CD14-positive monocyte (primary cell): ENCODE measurements around the gene RANBP3. TPM values are rescaled to one million over a fixed set of nuclear protein-coding genes. Genes with fewer than 3 reads are reported as not detected.
A peak's percentile ranks its signal among the peaks of the same experiment; 100 is the strongest.
"Not testable (repeated sequence)": the region's sequence is repeated elsewhere in the genome, so short reads cannot be mapped to it uniquely, and the experiment has no call there.

ENCODE experiments used
- DNase-seq, 3 donors: peaks; one replicate each; pipeline ENCODE4 v3.0.0-alpha.2; 2011 to 2022
- H2AFZ ChIP-seq: 2 replicates; pipeline ENCODE4 v1.6.0; 2012; ENCODE audit warnings: mild to moderate bottlenecking, low read depth, low read length, inconsistent platforms; ENCODE audit not compliant: insufficient read depth, poor library complexity, severe bottlenecking
- H3K27ac ChIP-seq, 2 donors: 1 replicate in 1 of 2; 2 replicates in 1 of 2; pipeline ENCODE4 v1.5.1; 2012 to 2013; ENCODE audit warnings: low read length in 2 of 2, control low read depth in 1 of 2, inconsistent platforms in 1 of 2, low read depth in 1 of 2, mild to moderate bottlenecking in 1 of 2
- H3K27me3 ChIP-seq, 2 donors: one replicate each; pipeline versions ENCODE4 v1.6.0 to v1.6.1; 2011 to 2013; ENCODE audit warnings: low read length in 2 of 2; ENCODE audit not compliant: control insufficient read depth in 2 of 2, insufficient read depth in 2 of 2
- H3K36me3 ChIP-seq, 2 donors: replicated peaks in 1 of 2; 1 replicate in 1 of 2; 2 replicates in 1 of 2; pipeline versions ENCODE4 v1.5.1 to v1.6.1; 2012 to 2013; ENCODE audit warnings: low read length in 2 of 2, control low read depth in 1 of 2, inconsistent platforms in 1 of 2, mild to moderate bottlenecking in 1 of 2; ENCODE audit not compliant: insufficient read depth in 2 of 2, control insufficient read depth in 1 of 2
- H3K4me1 ChIP-seq, 2 donors: 1 replicate in 1 of 2; 2 replicates in 1 of 2; pipeline versions ENCODE4 v1.5.1 to v1.6.1; 2012 to 2013; ENCODE audit warnings: low read length in 2 of 2, control low read depth in 1 of 2, inconsistent platforms in 1 of 2, mild to moderate bottlenecking in 1 of 2, moderate library complexity in 1 of 2; ENCODE audit not compliant: insufficient read depth in 2 of 2, control insufficient read depth in 1 of 2
- H3K4me2 ChIP-seq: replicated peaks from 2 replicates; pipeline ENCODE3; 2012; ENCODE audit warnings: low read length, moderate library complexity, mild to moderate bottlenecking; ENCODE audit not compliant: poor library complexity, severe bottlenecking; ENCODE audit errors: extremely low read depth
- H3K4me3 ChIP-seq, 3 experiments: fragments of 200-600 bp in 1 of 3; sonication (generic) in 1 of 3; replicated peaks in 1 of 3; 1 replicate in 2 of 3; 2 replicates in 1 of 3; pipeline ENCODE4 v1.5.1; 2011 to 2013; ENCODE audit warnings: low read length in 3 of 3, mild to moderate bottlenecking in 3 of 3, control low read depth in 2 of 3, low read depth in 2 of 3, inconsistent platforms in 1 of 3, moderate library complexity in 1 of 3
- H3K79me2 ChIP-seq: 2 replicates; pipeline ENCODE4 v1.6.0; 2012; ENCODE audit warnings: mild to moderate bottlenecking, control low read depth, inconsistent platforms, low read length, moderate library complexity; ENCODE audit not compliant: insufficient read depth
- H3K9ac ChIP-seq: 2 replicates; pipeline ENCODE4 v1.6.0; 2017; ENCODE audit warnings: low read length, mild to moderate bottlenecking; ENCODE audit not compliant: insufficient read depth, poor library complexity, severe bottlenecking
- H3K9me3 ChIP-seq, 2 donors: replicated peaks in 1 of 2; 1 replicate in 1 of 2; 2 replicates in 1 of 2; pipeline versions ENCODE4 v1.5.1 to v1.6.1; 2012 to 2013; ENCODE audit warnings: low read length in 2 of 2, control low read depth in 1 of 2; ENCODE audit not compliant: control insufficient read depth in 1 of 2, insufficient read depth in 1 of 2
- H4K20me1 ChIP-seq: 2 replicates; pipeline ENCODE4 v1.6.0; 2012; ENCODE audit warnings: mild to moderate bottlenecking, low read length, control low read depth, moderate library complexity; ENCODE audit not compliant: insufficient read depth
- H3K27ac Mint-ChIP-seq, 7 donors: one replicate each; pipeline ENCODE4 v1.8.0; 2020; ENCODE audit warnings: mild to moderate bottlenecking in 7 of 7, mixed read lengths in 7 of 7, moderate library complexity in 6 of 7, inconsistent platforms in 2 of 7
- H3K27me3 Mint-ChIP-seq, 3 donors: one replicate each; pipeline ENCODE4 v1.8.0; 2021 to 2022; ENCODE audit warnings: low read depth in 3 of 3, mild to moderate bottlenecking in 3 of 3, mixed read lengths in 3 of 3, moderate library complexity in 3 of 3, inconsistent platforms in 1 of 3
- H3K36me3 Mint-ChIP-seq, 2 donors: one replicate each; pipeline ENCODE4 v1.8.0; 2020; ENCODE audit warnings: mixed read lengths in 2 of 2, inconsistent platforms in 1 of 2, mild to moderate bottlenecking in 1 of 2
- H3K4me1 Mint-ChIP-seq: one replicate; pipeline ENCODE4 v1.8.0; 2020; ENCODE audit warnings: mild to moderate bottlenecking, mixed read lengths
- H3K4me3 Mint-ChIP-seq, 2 donors: one replicate each; pipeline ENCODE4 v1.8.0; 2020; ENCODE audit warnings: mild to moderate bottlenecking in 2 of 2, mixed read lengths in 2 of 2, moderate library complexity in 1 of 2
- H3K9me3 Mint-ChIP-seq, 7 donors: one replicate each; pipeline ENCODE4 v1.8.0; 2020 to 2022; ENCODE audit warnings: mixed read lengths in 7 of 7, mild to moderate bottlenecking in 6 of 7, moderate library complexity in 6 of 7, inconsistent platforms in 2 of 7
- CTCF ChIP-seq: fragments of 200-600 bp; IDR thresholded peaks from one replicate; pipeline ENCODE4 v1.8.0; 2022; ENCODE audit warnings: antibody characterized with exemption, mild to moderate bottlenecking
- WGBS: methylation state at CpG from one replicate; pipeline ENCODE4 v1.1.5; 2013; ENCODE audit warnings: missing lambda C conversion rate; ENCODE audit not compliant: insufficient coverage; 5-methylcytosine and 5-hydroxymethylcytosine counted together
- intact Hi-C, 2 donors: fragments of 100-400 bp; cut with micrococcal nuclease; formaldehyde crosslinking; loops; one replicate each; pipeline versions ENCODE4 v1.15.0 to v1.15.1; 2023
- polyA plus RNA-seq, 3 donors: library from polyadenylated mRNA; depleted of rRNA in 1 of 3; unstranded in 2 of 3; stranded (reverse) in 1 of 3; fragments of 300-500 nt in 2 of 3; fragments of >200 nt in 1 of 3; fragmentation: Illumina TruSeq in 2 of 3; gene quantifications; 1 replicate in 2 of 3; 2 replicates in 1 of 3; pipeline ENCODE4 v1.2.3, GENCODE V29; 2012 to 2021

RANBP3 gene
- polyA plus RNA-seq, 3 donors = 4.5 to 49.5 (median 8.1) TPM

GRCh38 chr19:6026390-6027227, 48.7 kb upstream of the RANBP3 start:
- peak overlapping the region in 1 of 7 donors; percentile 57 for H3K27ac Mint-ChIP-seq
- H3K27me3 Mint-ChIP-seq = peaks cover 0 to 2% (median 0%) of the 10 kb centered on the region in 3 donors
- no peaks in the 10 kb centered on the region for H4K20me1 ChIP-seq
- no peak overlapping the region for H3K4me2 ChIP-seq
- no peaks in the 10 kb centered on the region for H3K9me3 ChIP-seq
- H2AFZ ChIP-seq = no peak overlapping the region
- no peaks in the 10 kb centered on the region for H3K79me2 ChIP-seq
- TF ChIP-seq CTCF = no peak
- H3K4me3 Mint-ChIP-seq = no peak overlapping the region
- H3K9me3 Mint-ChIP-seq = no peaks in the 10 kb centered on the region
- no peak overlapping the region for H3K4me3 ChIP-seq
- intact Hi-C loops = loop anchor here in 1 of 2 donors (10.0 kb wide), 1 partner anchor 222 kb away; the partner anchor contains the start of gene NRTN
- H3K9ac ChIP-seq = no peak overlapping the region
- no peaks in the 10 kb centered on the region for H3K4me1 ChIP-seq
- H3K27ac ChIP-seq = no peak overlapping the region
- 96% methylated on average over 27 of the region's 30 CpGs for WGBS
- no peaks in the 10 kb centered on the region for H3K27me3 ChIP-seq
- DNase-seq = no peak
- peaks cover 3% of the 10 kb centered on the region for H3K4me1 Mint-ChIP-seq
- H3K36me3 ChIP-seq = peaks cover 0 to 8% of the 10 kb centered on the region in 2 donors
- peaks cover 11 to 37% of the 10 kb centered on the region in 2 donors for H3K36me3 Mint-ChIP-seq

GRCh38 chr19:6024756-6025155, 46.8 kb upstream of the RANBP3 start:
- H3K4me2 ChIP-seq, H4K20me1 ChIP-seq, H3K27ac ChIP-seq, H3K27me3 ChIP-seq, H3K9me3 ChIP-seq, H2AFZ ChIP-seq, H3K79me2 ChIP-seq, H3K9ac ChIP-seq, H3K4me3 Mint-ChIP-seq, H3K4me1 Mint-ChIP-seq, H3K27ac Mint-ChIP-seq, DNase-seq, H3K4me1 ChIP-seq, H3K9me3 Mint-ChIP-seq, H3K27me3 Mint-ChIP-seq, H3K36me3 ChIP-seq, H3K4me3 ChIP-seq: not testable (repeated sequence)
- intact Hi-C loops = loop anchor here (5.0 to 10.0 kb wide), 3 partner anchors 37 to 222 kb away; partner anchors contain the start of gene NRTN (in 1 of the 2)
- whole genome bisulfite sequencing = 98% methylated on average over 15 of the region's 27 CpGs
- peaks cover 11 to 40% of the 10 kb centered on the region in 2 donors for H3K36me3 Mint-ChIP-seq
